ENCODE measurements around the gene PSMD3. TPM values are rescaled to one million over a fixed set of nuclear protein-coding genes. Genes with fewer than 3 reads are reported as not detected.

PSMD3 gene
- total RNA-seq, 2 donors from 2014 or later = 152 to 164 TPM

GRCh38 chr17:39996800-39997199, 16.2 kb downstream of the PSMD3 start:
- Histone ChIP-seq H3K27me3 (ENCODE audit: control insufficient read depth, insufficient read depth, low read length, poor library complexity, severe bottlenecking) (no peaks in the 10 kb centered on the region), H3K4me1 (ENCODE audit: control insufficient read depth, insufficient read depth, low read length) (no peaks in the 10 kb centered on the region), H3K9me3 (ENCODE audit: control insufficient read depth, low read length) (no peaks in the 10 kb centered on the region), H3K4me3 (ENCODE audit: low read length) (no peak overlapping the region), H3K27ac (ENCODE audit: low read depth, low read length) (no peak overlapping the region), H3K36me3 (ENCODE audit: control insufficient read depth, insufficient read depth, low read length) (peaks cover 53% of the 10 kb centered on the region), H3K9ac (ENCODE audit: extremely low read depth, low read length, poor library complexity, severe bottlenecking) (no peak overlapping the region)
- Mint-ChIP-seq H3K4me3 (no peak overlapping the region), H3K27ac (no peak overlapping the region), H3K36me3 (ENCODE audit: low read depth) (peaks cover 54% of the 10 kb centered on the region), H3K9me3 (no peaks in the 10 kb centered on the region), H3K27me3 (ENCODE audit: insufficient read depth) (no peaks in the 10 kb centered on the region), H3K4me1 (no peaks in the 10 kb centered on the region)
- DNase-seq = no peak
- 92 to 93% methylated on average over 5 to 6 of the region's 6 CpGs for WGBS, 2 experiments (ENCODE audit: insufficient coverage in 1 of 2, insufficient read length in 1 of 2)
- TF ChIP-seq CTCF (conservative IDR thresholded peaks at IDR 0.05) = no peak

- H3K4me3 Mint-ChIP-seq = no peak overlapping the region
- H3K27me3 Mint-ChIP-seq (ENCODE audit: insufficient read depth) = no peaks in the 10 kb centered on the region
- H3K27ac ChIP-seq (ENCODE audit: low read depth, low read length) = no peak overlapping the region
- H3K27ac Mint-ChIP-seq = no peak overlapping the region
- H3K9ac ChIP-seq (ENCODE audit: extremely low read depth, low read length, poor library complexity, severe bottlenecking) = no peak overlapping the region
- no peaks in the 10 kb centered on the region for H3K4me1 Mint-ChIP-seq
- H3K4me3 ChIP-seq (ENCODE audit: low read length) = no peak overlapping the region
- 93% methylated on average over 4 of the region's 4 CpGs; no CpG with 5 or more reads in 1 of the 2 experiments for WGBS, 2 experiments (ENCODE audit: insufficient coverage in 1 of 2, insufficient read length in 1 of 2)
- peaks cover 47% of the 10 kb centered on the region for H3K36me3 Mint-ChIP-seq (ENCODE audit: low read depth)
- H3K4me1 ChIP-seq (ENCODE audit: control insufficient read depth, insufficient read depth, low read length) = no peaks in the 10 kb centered on the region
- H3K9me3 ChIP-seq (ENCODE audit: control insufficient read depth, low read length) = no peaks in the 10 kb centered on the region
- TF ChIP-seq CTCF (conservative IDR thresholded peaks at IDR 0.05) = no peak
- H3K27me3 ChIP-seq (ENCODE audit: control insufficient read depth, insufficient read depth, low read length, poor library complexity, severe bottlenecking) = no peaks in the 10 kb centered on the region
- H3K36me3 ChIP-seq (ENCODE audit: control insufficient read depth, insufficient read depth, low read length) = peaks cover 47% of the 10 kb centered on the region
- no peaks in the 10 kb centered on the region for H3K9me3 Mint-ChIP-seq
- DNase-seq = no peak
Measured at GRCh38 chr17:39997543-39997942, 16.9 kb downstream of the PSMD3 start.

- Mint-ChIP-seq H3K36me3 (ENCODE audit: low read depth) (peaks cover 34% of the 10 kb centered on the region), H3K4me1 (no peaks in the 10 kb centered on the region), H3K4me3 (no peak overlapping the region), H3K27ac (no peak overlapping the region), H3K9me3 (no peaks in the 10 kb centered on the region), H3K27me3 (ENCODE audit: insufficient read depth) (no peaks in the 10 kb centered on the region)
- 97 to 98% methylated on average over 3 to 4 of the region's 4 CpGs for WGBS, 2 experiments (ENCODE audit: insufficient coverage in 1 of 2, insufficient read length in 1 of 2)
- Histone ChIP-seq H3K27ac (ENCODE audit: low read depth, low read length) (no peak overlapping the region), H3K9ac (ENCODE audit: extremely low read depth, low read length, poor library complexity, severe bottlenecking) (no peak overlapping the region), H3K9me3 (ENCODE audit: control insufficient read depth, low read length) (no peaks in the 10 kb centered on the region), H3K36me3 (ENCODE audit: control insufficient read depth, insufficient read depth, low read length) (peaks cover 32% of the 10 kb centered on the region), H3K27me3 (ENCODE audit: control insufficient read depth, insufficient read depth, low read length, poor library complexity, severe bottlenecking) (no peaks in the 10 kb centered on the region), H3K4me3 (ENCODE audit: low read length) (no peak overlapping the region), H3K4me1 (ENCODE audit: control insufficient read depth, insufficient read depth, low read length) (no peaks in the 10 kb centered on the region)
- no peak for DNase-seq
- TF ChIP-seq CTCF (conservative IDR thresholded peaks at IDR 0.05) = no peak
Measured at GRCh38 chr17:39999067-39999466, 18.5 kb downstream of the PSMD3 start.
